NCI-H82 (cell line): ENCODE data around the gene ANGEL1.

Experiments
- DNase-seq: peaks from one replicate; lab custom pipeline; 2025; lab: John Stamatoyannopoulos, UW

Gene ANGEL1

DNA sequence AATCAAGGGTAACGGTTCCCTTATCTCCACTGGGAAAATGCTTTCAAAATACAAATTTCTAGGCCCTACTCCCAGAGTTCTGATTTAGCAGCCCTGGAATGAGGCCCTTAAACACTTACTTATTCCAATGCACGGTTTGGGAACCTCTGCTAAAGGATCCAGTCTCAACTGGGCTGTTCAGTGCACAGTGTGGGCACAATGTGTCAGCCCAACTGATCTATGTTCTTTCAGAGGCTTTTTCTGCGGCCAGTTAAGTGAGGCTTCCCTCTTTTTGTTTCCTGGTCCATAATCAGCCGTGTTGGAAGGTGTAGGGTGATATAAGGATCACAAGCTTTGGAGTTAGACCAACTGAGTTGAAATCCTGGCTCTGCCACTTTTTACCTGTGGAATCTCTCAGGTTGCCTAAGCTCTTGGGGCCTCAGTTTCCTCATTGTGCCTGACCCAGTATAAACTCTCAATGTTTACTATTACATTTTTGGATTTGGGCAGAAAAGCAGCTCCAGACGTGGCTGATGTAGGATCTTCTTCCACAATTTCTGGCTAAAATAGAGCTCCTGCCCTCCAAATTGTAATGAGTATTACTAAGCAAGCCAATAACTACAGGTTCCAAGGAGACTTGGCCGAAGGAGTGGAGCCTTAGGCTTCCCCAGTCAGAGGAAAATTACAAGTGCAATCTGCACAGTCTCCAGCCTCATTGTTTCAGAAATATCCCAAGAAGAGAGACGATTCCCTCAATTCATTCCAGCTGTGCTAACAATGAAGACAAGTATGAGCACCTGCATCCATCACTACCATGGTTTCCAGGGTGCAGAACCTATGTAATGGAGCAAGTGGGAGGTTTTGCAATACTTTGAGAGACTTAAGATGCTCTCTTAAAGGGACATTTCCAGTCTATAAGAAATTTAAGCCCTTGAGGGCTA, 2.3 kb upstream of the ANGEL1 start:
- DNase-seq, result no peak

GRCh38 chr14:76812093-76812421, 625 bp downstream of the ANGEL1 start:
- DNase-seq, result peak; percentile 46

GRCh38 chr14:76811561-76811960, 1.1 kb downstream of the ANGEL1 start:
- no peak for DNase-seq

- peak; percentile 34 for DNase-seq
Observed at GRCh38 chr14:76810953-76811400, 1.7 kb downstream of the ANGEL1 start.

GRCh38 chr14:76810525-76810924, 2.2 kb downstream of the ANGEL1 start:
- DNase-seq, result no peak

DNA sequence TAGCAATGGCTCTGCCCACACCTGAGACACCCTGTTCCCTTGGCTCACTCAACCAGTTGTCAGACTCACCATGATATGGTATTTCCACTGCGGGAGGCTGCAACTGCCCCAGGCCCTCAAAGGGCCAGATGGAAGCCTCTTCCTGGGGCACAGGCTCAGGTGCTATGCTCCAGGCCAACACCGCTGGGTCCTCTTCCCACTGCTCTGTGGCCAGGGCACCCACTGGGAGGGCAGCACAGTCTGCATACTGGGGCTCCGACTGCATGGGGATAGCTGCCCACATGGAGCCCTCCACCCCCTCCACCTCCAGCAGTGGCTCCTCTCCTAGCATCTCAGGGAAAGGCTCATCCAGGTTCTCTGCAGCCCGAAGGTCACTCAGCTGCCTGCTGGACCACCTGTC, 3.7 kb downstream of the ANGEL1 start:
- DNase-seq, result no peak

DNA sequence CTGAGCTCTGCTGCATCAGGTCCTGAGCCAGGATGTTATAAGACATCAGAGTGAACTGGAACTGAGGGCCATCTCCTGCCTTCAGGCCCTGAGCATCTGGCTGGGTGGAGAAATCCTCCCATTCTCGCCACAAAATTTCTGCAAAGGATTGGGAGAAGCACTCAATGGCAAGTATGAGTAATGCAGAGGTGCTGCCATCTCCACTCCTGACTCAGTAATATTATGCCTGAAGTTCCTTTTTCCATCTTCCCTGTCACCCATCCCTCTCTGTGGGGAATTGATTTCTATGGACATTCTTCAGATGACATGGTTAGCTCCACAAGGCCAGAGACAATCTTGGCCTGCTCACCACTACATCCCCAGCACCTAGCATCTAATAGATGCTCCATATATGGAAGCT, 4.7 kb downstream of the ANGEL1 start:
- no peak for DNase-seq

DNA sequence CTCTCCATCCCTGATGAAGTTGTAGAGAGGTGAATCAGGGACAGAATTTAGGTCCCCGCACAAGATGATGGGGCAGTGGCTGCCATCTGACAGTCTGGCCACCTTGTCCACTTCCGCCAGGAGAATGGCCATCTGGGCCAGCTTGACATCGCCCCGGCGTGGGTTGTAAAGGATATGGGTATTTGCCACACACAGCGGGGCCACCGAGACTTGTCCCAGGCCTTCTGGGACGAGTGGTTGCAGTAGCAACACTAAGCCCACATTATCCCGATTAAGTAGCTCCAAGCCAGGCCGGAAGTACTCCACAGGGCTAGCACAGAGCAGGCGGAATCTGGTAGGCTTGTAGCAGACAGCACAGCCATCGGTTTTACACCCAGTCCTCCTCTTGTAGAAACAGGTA, 6.2 kb downstream of the ANGEL1 start:
- DNase-seq, result peak; percentile 56

DNA sequence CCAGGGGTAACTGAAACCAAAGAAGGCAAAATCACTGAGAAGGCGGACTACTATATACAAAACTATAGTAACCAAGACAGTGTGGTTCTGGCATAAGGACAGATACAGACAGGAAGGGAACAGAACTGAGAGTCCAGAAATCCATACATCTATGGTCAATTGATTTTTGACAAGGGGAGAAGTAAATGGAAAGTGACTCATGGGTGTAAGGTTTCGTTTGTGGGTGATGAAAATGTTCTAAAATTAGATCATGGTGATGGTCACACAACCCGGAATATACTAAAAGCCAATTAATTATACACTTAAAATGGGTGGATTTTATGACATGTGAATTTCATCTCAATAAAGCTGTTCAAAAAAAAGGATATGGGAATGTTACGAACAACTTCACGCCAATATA, 18.7 kb downstream of the ANGEL1 start:
- no peak for DNase-seq

- DNase-seq, result no peak
Observed at GRCh38 chr14:76793324-76793723, 19.4 kb downstream of the ANGEL1 start.

DNA sequence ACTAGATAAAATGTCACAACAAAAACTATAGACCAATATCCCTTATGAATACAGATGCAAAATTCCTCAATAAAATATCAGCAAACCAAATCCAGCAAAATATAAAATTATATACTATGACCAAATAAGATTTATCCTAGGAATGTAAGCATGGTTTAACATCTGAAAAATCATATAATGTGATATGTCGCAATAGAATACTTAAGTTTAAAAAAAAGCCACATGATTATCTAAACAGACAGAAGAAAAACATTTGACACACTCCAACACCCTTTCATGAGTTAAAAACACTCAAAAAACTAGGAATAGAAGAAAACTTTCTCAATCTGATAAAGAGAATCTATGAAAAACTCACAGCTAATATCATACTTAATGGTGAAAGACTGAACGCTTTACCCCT, 20.3 kb downstream of the ANGEL1 start:
- DNase-seq, result no peak

DNA sequence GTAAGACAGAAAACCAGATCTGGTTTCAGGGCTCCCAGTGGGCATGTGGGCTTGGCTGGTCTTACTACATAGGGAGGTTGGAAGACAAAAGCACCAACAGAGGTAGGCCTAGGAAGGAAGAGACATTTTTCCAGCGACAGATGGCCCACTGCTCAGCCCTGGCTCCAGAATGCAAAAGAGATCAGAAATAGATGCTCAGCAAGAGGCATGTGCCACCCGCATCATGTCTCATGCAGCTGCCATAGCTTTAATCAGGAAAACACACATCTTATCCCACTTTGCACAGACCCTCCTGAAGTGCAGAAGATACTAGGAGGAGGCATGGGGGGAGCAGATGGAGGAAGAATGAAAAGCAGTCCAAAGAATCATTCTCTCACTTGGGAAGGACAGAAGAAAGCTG, 26.1 kb downstream of the ANGEL1 start:
- DNase-seq, result peak; percentile 55

- peak; percentile 91 for DNase-seq
Observed at GRCh38 chr14:76784881-76785280, 27.8 kb downstream of the ANGEL1 start.

- no peak for DNase-seq
Observed at GRCh38 chr14:76784266-76784874, 28.3 kb downstream of the ANGEL1 start.

DNA sequence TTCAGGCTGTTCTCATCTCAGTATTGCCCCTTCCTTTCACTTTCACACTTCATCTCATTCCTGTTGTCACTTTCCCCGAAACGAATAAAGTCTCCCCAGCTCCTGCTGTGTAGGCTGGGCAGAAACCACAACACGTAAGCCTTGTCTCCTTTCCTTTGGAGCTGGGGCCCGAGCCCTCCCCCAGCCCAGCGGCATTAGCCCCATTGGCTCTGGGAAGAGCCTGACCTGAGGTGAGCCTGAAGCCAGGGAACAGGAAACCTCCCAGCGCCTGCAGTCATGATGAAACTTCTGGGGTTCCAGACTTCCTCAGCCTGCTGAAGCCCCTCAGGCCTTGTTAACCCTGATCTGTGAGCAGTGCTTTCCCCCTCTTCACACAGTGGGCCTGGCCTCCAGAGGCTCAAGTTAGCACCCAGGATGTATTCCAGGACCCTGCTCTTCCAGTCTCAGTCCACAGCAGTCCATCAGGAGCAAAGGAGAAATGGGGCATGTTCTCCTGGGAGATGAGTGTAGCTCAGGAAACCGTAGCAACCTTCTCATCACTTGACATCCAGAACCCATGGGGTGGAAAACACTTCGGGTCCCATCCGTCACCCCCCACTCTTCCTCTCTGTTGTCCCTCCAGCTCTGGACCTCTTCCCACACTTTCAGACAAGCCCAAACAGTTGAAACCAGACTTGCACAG, 29.7 kb downstream of the ANGEL1 start:
- no peak for DNase-seq

DNA sequence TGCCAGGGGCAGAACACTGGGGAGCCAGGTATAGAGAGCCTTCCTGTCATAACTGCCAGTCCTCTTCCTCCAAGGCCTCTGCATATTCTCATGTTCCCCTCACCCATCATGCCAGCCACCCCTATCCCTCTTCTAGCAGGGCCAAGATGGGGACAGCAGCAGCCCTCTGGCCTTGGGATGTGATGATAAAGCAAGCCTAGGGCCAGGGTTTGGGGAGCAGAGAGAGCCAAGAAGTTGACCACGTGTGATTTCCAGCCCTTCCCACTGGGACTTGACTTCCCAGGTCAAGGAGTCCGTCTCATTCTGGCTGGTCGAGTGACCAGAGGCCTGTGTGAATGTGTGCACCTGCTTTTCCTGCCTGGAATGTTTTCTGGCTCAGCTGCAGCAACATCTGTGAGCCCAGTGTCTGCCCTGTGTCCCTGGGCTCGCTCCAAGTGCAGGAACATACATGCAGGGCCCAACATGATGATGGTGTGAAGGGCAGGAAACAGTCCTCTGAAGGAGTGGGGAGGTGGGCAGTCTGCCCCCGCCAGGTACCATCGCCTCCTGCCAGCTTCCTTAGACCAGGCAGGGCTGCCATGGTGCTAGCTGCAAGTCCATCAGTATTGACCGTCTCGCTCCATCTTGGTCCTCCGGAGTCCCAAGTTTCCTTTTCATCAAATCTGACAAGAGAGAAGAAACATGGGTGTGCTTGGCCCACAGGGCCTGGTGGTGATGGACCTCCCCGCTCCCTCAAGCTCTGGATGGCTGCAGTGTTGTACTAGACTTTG, 30.4 kb downstream of the ANGEL1 start:
- no peak for DNase-seq

DNA sequence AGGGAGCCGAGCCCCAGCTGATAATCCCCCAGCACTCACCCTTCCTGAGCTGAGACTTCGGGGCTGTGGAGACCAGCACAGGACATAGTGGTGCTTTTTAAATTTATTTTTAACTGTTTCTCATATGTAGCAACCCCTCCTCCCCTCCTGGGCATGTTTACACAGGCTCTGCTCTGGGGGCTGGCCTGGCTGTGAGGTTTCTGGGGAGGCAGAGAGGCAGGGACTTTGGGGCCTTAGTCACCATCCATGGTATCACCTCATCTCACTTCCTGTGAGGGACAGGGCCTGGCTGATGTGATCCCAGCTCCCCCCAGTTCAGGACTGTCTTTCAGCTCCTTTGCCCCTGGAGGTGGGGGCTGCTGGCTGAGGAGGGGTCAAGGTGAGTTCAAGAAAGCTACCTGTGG, 31.0 kb downstream of the ANGEL1 start:
- DNase-seq, result no peak

- DNase-seq, result no peak
Observed at GRCh38 chr14:76780875-76781647, 31.6 kb downstream of the ANGEL1 start.

DNA sequence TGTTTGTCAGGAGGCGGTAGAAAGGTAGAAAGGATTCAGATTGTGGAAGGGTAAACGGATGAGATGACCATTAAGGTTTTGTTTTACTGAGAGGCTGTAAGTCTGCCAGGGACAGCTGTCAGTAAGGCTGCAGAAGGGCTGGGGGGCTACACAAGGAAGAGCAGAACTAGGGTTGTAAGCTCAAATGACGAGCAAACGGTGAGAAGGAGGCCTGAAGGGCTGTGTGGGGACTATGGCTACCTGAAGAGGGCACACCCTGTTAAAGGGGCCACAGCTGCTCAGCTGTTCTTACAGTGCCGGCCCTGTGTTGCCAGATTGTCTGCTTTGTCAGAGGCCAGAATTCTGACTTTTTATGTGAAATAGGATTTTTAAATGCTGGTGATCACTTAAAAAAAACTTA, 32.3 kb downstream of the ANGEL1 start:
- peak; percentile 4 for DNase-seq

GRCh38 chr14:76780058-76780345, 32.7 kb downstream of the ANGEL1 start:
- DNase-seq, result no peak

DNA sequence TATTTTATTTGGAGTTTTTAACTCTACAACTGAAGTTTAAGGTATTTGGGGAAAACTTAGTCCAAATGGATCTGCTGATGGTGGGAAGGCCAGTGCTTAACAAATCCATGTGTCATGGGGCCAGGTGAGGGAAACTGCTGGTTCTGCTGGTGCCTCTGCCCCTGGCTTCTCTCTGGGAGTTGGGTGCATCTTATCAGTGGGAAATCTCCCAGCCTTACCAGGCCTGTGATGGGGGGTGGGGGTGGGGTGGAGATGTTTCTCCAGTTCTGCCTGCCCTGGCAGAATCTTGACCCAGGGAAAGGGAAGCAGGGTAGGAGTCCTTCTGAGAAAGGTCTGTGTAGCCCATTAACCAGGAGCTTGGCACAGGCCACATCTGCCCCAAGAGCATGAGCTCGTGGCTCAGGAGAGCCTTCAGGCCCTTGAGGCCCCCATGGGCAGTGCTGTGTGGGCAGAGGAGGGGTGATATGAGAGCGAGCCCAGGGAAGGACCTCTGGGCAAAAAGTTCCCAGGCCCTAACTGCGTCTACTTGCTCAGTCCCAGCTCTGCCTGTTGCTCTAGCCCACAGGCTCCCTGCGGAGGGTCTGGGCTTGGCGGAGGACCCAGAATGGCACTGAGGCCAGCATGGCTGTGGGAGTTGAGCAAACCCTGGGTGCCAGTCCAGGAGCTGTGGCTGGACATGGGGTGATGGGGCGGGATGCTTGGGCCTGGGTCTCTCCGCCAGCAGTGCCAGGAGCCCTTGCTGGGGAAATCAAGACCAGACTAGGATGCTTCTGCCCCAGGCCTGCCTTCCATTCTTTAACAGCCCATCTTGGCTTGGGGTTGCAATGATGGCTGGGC, 33.2 kb downstream of the ANGEL1 start:
- no peak for DNase-seq
